Kidney epithelial cell (primary cell): ENCODE data around the gene SYNJ1. TPM values are rescaled to one million over a fixed set of nuclear protein-coding genes. Genes with fewer than 3 reads are reported as not detected.

Experiments
- DNase-seq: peaks from one replicate; pipeline ENCODE4 v3.0.0-alpha.2; 2010; ENCODE audit warnings: low read depth
- H3K27me3 ChIP-seq: 2 replicates; pipeline ENCODE4 v1.6.0; 2011; ENCODE audit warnings: low read length; ENCODE audit not compliant: control insufficient read depth, insufficient read depth
- H3K36me3 ChIP-seq: 2 replicates; pipeline ENCODE4 v1.5.1; 2011; ENCODE audit warnings: low read length; ENCODE audit not compliant: control insufficient read depth, insufficient read depth
- H3K4me3 ChIP-seq: 2 replicates; pipeline ENCODE4 v1.5.1; 2011; ENCODE audit warnings: low read depth, mild to moderate bottlenecking, control low read depth, low read length
- CTCF ChIP-seq: IDR thresholded peaks from 2 replicates; pipeline ENCODE4 v1.5.1; 2011; ENCODE audit warnings: mild to moderate bottlenecking, moderate library complexity, low read length, control low read depth, inconsistent platforms; ENCODE audit not compliant: insufficient read depth, poor library complexity, severe bottlenecking
- total RNA-seq: library from RNA; depleted of rRNA; stranded (reverse); fragments of >200 nt; gene quantifications from 2 replicates; pipeline ENCODE4 v1.2.3, GENCODE V29; 2015

The SYNJ1 gene
- total RNA-seq, 1 donor from 2014 or later: 3.5 TPM

- no peak for DNase-seq
- Histone ChIP-seq H3K27me3 (no peaks in the 10 kb centered on the region), H3K4me3 (no peak overlapping the region), H3K36me3 (no peaks in the 10 kb centered on the region)
- no peak for TF ChIP-seq CTCF
These were observed 14.1 kb downstream of the SYNJ1 start for GRCh38 chr21:32713726-32714125.

- Histone ChIP-seq H3K4me3 (no peak overlapping the region), H3K36me3 (no peaks in the 10 kb centered on the region)
- TF ChIP-seq CTCF: no peak
These were observed 15.2 kb downstream of the SYNJ1 start for GRCh38 chr21:32712641-32713040.

GRCh38 chr21:32712043-32712442 is 15.8 kb downstream of the SYNJ1 start:
- TF ChIP-seq CTCF: no peak
- DNase-seq: no peak
- no peak overlapping the region for H3K4me3 ChIP-seq
- no peaks in the 10 kb centered on the region for H3K36me3 ChIP-seq
- H3K27me3 ChIP-seq: no peaks in the 10 kb centered on the region

More at GRCh38 chr21:32712641-32713040, 15.2 kb downstream of the SYNJ1 start:
- DNase-seq: no peak
- no peaks in the 10 kb centered on the region for H3K27me3 ChIP-seq

- DNase-seq: no peak
- no peak for TF ChIP-seq CTCF
- Histone ChIP-seq H3K4me3 (no peak overlapping the region), H3K27me3 (no peaks in the 10 kb centered on the region), H3K36me3 (no peaks in the 10 kb centered on the region)
These were observed 16.8 kb downstream of the SYNJ1 start for GRCh38 chr21:32710987-32711386.

GRCh38 chr21:32710069-32710784 is 17.6 kb downstream of the SYNJ1 start:
- Histone ChIP-seq H3K4me3 (no peak overlapping the region), H3K36me3 (no peaks in the 10 kb centered on the region), H3K27me3 (no peaks in the 10 kb centered on the region)
- TF ChIP-seq CTCF: no peak
- no peak for DNase-seq

GRCh38 chr21:32708069-32708468 is 19.7 kb downstream of the SYNJ1 start:
- DNase-seq: no peak
- Histone ChIP-seq H3K36me3 (no peaks in the 10 kb centered on the region), H3K27me3 (no peaks in the 10 kb centered on the region), H3K4me3 (no peak overlapping the region)
- TF ChIP-seq CTCF: no peak
